Heart left ventricle (tissue), 16 donors: ENCODE data around the gene INHA. TPM values are rescaled to one million over a fixed set of nuclear protein-coding genes. Genes with fewer than 3 reads are reported as not detected.

ENCODE experiments used
- ATAC-seq, 4 donors: fragments of 200-7000 bp; cut with Tn5 transposase; one replicate each; pipeline ENCODE4 v1.9.1; 2020 to 2022; ENCODE audit warnings: moderate library complexity in 4 of 4, mild to moderate bottlenecking in 3 of 4, moderate number of reproducible peaks in 1 of 4
- DNase-seq, 5 donors: peaks; one replicate each; pipeline ENCODE4 v3.0.0-alpha.2; 2020
- H3K27ac ChIP-seq, 12 donors: fragments of 200-600 bp; sonication (generic) in 4 of 12; one replicate each; pipeline versions ENCODE4 v1.5.0 to v1.8.0; 2016 to 2022; ENCODE audit warnings: mild to moderate bottlenecking in 2 of 12
- H3K27me3 ChIP-seq, 9 donors: fragments of 200-600 bp; sonication (generic) in 2 of 9; one replicate each; pipeline versions ENCODE4 v1.5.1 to v1.8.0; 2016 to 2022; ENCODE audit warnings: mild to moderate bottlenecking in 3 of 9
- H3K36me3 ChIP-seq, 9 donors: fragments of 200-600 bp; sonication (generic) in 2 of 9; one replicate each; pipeline versions ENCODE4 v1.5.0 to v1.8.0; 2018 to 2022; ENCODE audit warnings: mild to moderate bottlenecking in 2 of 9
- H3K4me1 ChIP-seq, 12 donors: fragments of 200-600 bp; sonication (generic) in 4 of 12; one replicate each; pipeline versions ENCODE4 v1.5.0 to v1.8.0; 2016 to 2022; ENCODE audit warnings: mild to moderate bottlenecking in 3 of 12
- H3K4me3 ChIP-seq, 12 donors: fragments of 200-600 bp; sonication (generic) in 4 of 12; one replicate each; pipeline versions ENCODE4 v1.5.0 to v1.8.0; 2017 to 2022; ENCODE audit warnings: mild to moderate bottlenecking in 9 of 12, moderate library complexity in 4 of 12
- H3K9me3 ChIP-seq, 12 donors: fragments of 200-600 bp; sonication (generic) in 4 of 12; one replicate each; pipeline versions ENCODE4 v1.5.0 to v1.8.0; 2016 to 2022; ENCODE audit warnings: mild to moderate bottlenecking in 1 of 12
- CTCF ChIP-seq, 12 donors: fragments of 200-600 bp; sonication (generic) in 4 of 12; IDR thresholded peaks; one replicate each; pipeline versions ENCODE4 v1.5.0 to v1.8.0; 2018 to 2022; ENCODE audit warnings: antibody characterized with exemption in 12 of 12, mild to moderate bottlenecking in 5 of 12
- POLR2A ChIP-seq, 2 donors: fragments of 450-650 bp; IDR thresholded peaks; one replicate each; pipeline ENCODE4 v1.6.1; 2017; ENCODE audit warnings: antibody characterized with exemption in 2 of 2, mild to moderate bottlenecking in 2 of 2, moderate library complexity in 2 of 2
- WGBS, 4 donors: extraction: QIAGEN DNeasy Blood & Tissue Kit in 2 of 4; methylation state at CpG; one replicate each; pipeline versions ENCODE4 v1.1.5 to v1.1.7; 2013 to 2018; 5-methylcytosine and 5-hydroxymethylcytosine counted together
- intact Hi-C, 10 donors: fragments of 100-400 bp; cut with DNase I; formaldehyde crosslinking; loops; one replicate each; pipeline versions ENCODE4 v1.11.1 to v1.14.2; 2022
- polyA plus RNA-seq, 2 donors: library from polyadenylated mRNA; stranded (reverse); fragments of 200-250 nt; gene quantifications; one replicate each; pipeline ENCODE4 v1.2.3, GENCODE V29; 2013
- total RNA-seq, 9 donors: library from RNA; depleted of rRNA in 2 of 9; stranded (reverse); fragments of >200 nt in 2 of 9; fragmentation: NEBNext Ultra II Directional in 3 of 9; extraction: Animal tissue kit (Norgen Biotek cat#: 25700) in 3 of 9; gene quantifications; one replicate each; pipeline versions ENCODE4 v1.1.0 to v1.2.4, GENCODE V29; 2016 to 2023
- donor health status: ischemic (EF 13 %, LVEDD 7.1; RV severe dilation, severe dysfunction).
- donor health status: healthy with polysubstance abuse.
- donor health status: DM: no; HTN: yes; CAD: no.
- donor health status: DM: no; HTN: no; CAD: no.
- donor health status: ischemic (EF 25% LVEDD 6.9; RV normal size, moderate dysfunction).
- donor health status: ischemic (EF 25% LVEDD 5.7; RV mildly dilated, moderate dysfunction).
- donor health status: healthy.
- donor health status: DM: yes; HTN: yes; CAD: no.
- donor health status: ischemic (EF 35%, LVEDD 5.7; RV mildly dilated, moderate dysfunction).
- donor health status: nonischemic (EF 11% LVEDD 7.7; RV severe dilation, severe dysfunction).
- donor health status: DM: yes; HTN: yes; CAD: no.
- donor health status: PGD.
- donor health status: ischemic (EF 29% LVEDD 5.4; RV normal size, mild dysfunction).
- donor health status: nonischemic (EF 23%, LVEDD 6.1; RV moderate dilation, normal function).

Gene INHA
- total and polyA plus RNA-seq, 11 donors: 0.52 to 14.2 (median 1.9) TPM

- DNase-seq (peak in 2 of 5 donors; percentile 13 to 16), ATAC-seq (no peak)
- no peaks in the 10 kb centered on the region for H3K9me3 ChIP-seq
- 91 to 93% (median 92%) methylated on average over 15 to 19 of the region's 19 CpGs for WGBS, 4 donors
- H3K27ac ChIP-seq: no peak overlapping the region
- H3K36me3 ChIP-seq: peaks cover 0 to 41% (median 22%) of the 10 kb centered on the region in 9 donors
- H3K4me3 ChIP-seq: no peak overlapping the region
- TF ChIP-seq CTCF (IDR thresholded peaks at IDR 0.05) (no peak), POLR2A (IDR thresholded peaks at IDR 0.05) (no peak)
- peaks cover 0 to 34% (median 14%) of the 10 kb centered on the region in 12 donors for H3K4me1 ChIP-seq
- peaks cover 0 to 22% (median 3%) of the 10 kb centered on the region in 9 donors for H3K27me3 ChIP-seq
- intact Hi-C loops: loop anchor here in 1 of 10 donors (10.0 kb wide), 1 partner anchor 48 kb away; no protein-coding TSS in a partner anchor
These were observed 15.7 kb upstream of the INHA start for GRCh38 chr2:219556413-219556812.

- DNase-seq (peak in 2 of 5 donors; percentile 23 to 62), ATAC-seq (no peak)
- WGBS, 4 donors: 86 to 93% (median 93%) methylated on average over 15 to 21 of the region's 21 CpGs
- intact Hi-C loops: loop anchor here in 1 of 10 donors (10.0 kb wide), 1 partner anchor 47 kb away; no protein-coding TSS in a partner anchor
- peaks cover 0 to 44% (median 29%) of the 10 kb centered on the region in 9 donors for H3K36me3 ChIP-seq
- no peaks in the 10 kb centered on the region for H3K9me3 ChIP-seq
- no peak overlapping the region for H3K4me3 ChIP-seq
- peaks cover 0 to 13% (median 0%) of the 10 kb centered on the region in 9 donors for H3K27me3 ChIP-seq
- peaks cover 0 to 33% (median 14%) of the 10 kb centered on the region in 12 donors for H3K4me1 ChIP-seq
- no peak overlapping the region for H3K27ac ChIP-seq
- no peak for TF ChIP-seq POLR2A (IDR thresholded peaks at IDR 0.05)
- no peak for TF ChIP-seq CTCF (IDR thresholded peaks at IDR 0.05)
These were observed 14.8 kb upstream of the INHA start for GRCh38 chr2:219557320-219557719.

GRCh38 chr2:219557791-219558785, 14.0 kb upstream of the INHA start:
- Histone ChIP-seq H3K4me1 (peaks cover 0 to 25% (median 8%) of the 10 kb centered on the region in 12 donors), H3K27me3 (peaks cover 0 to 8% (median 0%) of the 10 kb centered on the region in 9 donors), H3K36me3 (peaks cover 0 to 52% (median 37%) of the 10 kb centered on the region in 9 donors), H3K4me3 (no peak overlapping the region), H3K27ac (no peak overlapping the region), H3K9me3 (no peaks in the 10 kb centered on the region)
- peak in 3 of 5 donors; percentile 18 to 58 (median 22) for DNase-seq
- WGBS, 4 donors: 88 to 95% (median 93%) methylated on average over 15 to 25 of the region's 25 CpGs
- no peak for ATAC-seq
- intact Hi-C loops: loop anchor here in 1 of 10 donors (10.0 kb wide), 1 partner anchor 47 kb away; no protein-coding TSS in a partner anchor
- no peak for TF ChIP-seq POLR2A (IDR thresholded peaks at IDR 0.05)

- TF ChIP-seq POLR2A (IDR thresholded peaks at IDR 0.05) (no peak), CTCF (IDR thresholded peaks at IDR 0.05) (no peak)
- no peak for ATAC-seq
These were observed 12.8 kb upstream of the INHA start for GRCh38 chr2:219559156-219559915.

More at GRCh38 chr2:219559156-219559915, 12.8 kb upstream of the INHA start:
- 74 to 86% (median 81%) methylated on average over 20 of the region's 20 CpGs for WGBS, 4 donors
- peaks cover 0 to 23% (median 7%) of the 10 kb centered on the region in 12 donors for H3K4me1 ChIP-seq
- H3K27ac ChIP-seq: no peak overlapping the region
- peak in 2 of 5 donors; percentile 18 to 21 for DNase-seq
- H3K4me3 ChIP-seq: no peak overlapping the region
- peaks cover 0 to 62% (median 48%) of the 10 kb centered on the region in 9 donors for H3K36me3 ChIP-seq
- intact Hi-C loops: loop anchor here in 1 of 10 donors (10.0 kb wide), 1 partner anchor 45 kb away; no protein-coding TSS in a partner anchor
- H3K27me3 ChIP-seq: peaks cover 0 to 3% (median 0%) of the 10 kb centered on the region in 9 donors
- no peaks in the 10 kb centered on the region for H3K9me3 ChIP-seq
